ENCODE data around the gene LPP.

DNA sequence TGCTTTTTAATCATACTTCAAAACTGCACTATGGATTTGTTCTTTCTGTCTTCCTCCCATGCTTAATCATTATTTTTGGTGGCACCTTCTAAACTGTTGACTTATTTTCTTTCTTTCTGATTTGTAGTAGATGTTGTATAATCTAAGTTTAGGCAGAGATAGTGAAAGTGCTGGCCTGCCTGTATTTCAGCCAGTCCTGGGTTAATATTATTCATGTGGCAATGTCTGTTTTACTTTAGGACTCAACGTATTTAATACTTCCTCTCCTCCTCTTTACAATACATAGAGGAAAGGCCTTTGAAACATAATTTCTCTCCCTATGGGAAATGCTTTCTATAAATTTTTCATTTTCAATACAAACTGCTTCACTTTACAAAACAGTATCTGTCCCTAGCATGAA lies 690.1 kb downstream of the LPP start:
- TF ChIP-seq POLR2A (IDR thresholded peaks at IDR 0.05) = no peak
- TF ChIP-seq, protein P1, sequence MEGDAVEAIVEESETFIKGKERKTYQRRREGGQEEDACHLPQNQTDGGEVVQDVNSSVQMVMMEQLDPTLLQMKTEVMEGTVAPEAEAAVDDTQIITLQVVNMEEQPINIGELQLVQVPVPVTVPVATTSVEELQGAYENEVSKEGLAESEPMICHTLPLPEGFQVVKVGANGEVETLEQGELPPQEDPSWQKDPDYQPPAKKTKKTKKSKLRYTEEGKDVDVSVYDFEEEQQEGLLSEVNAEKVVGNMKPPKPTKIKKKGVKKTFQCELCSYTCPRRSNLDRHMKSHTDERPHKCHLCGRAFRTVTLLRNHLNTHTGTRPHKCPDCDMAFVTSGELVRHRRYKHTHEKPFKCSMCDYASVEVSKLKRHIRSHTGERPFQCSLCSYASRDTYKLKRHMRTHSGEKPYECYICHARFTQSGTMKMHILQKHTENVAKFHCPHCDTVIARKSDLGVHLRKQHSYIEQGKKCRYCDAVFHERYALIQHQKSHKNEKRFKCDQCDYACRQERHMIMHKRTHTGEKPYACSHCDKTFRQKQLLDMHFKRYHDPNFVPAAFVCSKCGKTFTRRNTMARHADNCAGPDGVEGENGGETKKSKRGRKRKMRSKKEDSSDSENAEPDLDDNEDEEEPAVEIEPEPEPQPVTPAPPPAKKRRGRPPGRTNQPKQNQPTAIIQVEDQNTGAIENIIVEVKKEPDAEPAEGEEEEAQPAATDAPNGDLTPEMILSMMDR (IDR thresholded peaks at IDR 0.05) = no peak

Data from Peyer's patch (tissue), 4 donors.